H1 (cell line): ENCODE data around the gene KCNA4. TPM values are rescaled to one million over a fixed set of nuclear protein-coding genes. Genes with fewer than 3 reads are reported as not detected.
A peak's percentile ranks its signal among the peaks of the same experiment; 100 is the strongest.

Source experiments
- CTCF ChIA-PET: fragments of 300-600 bp; sonication (Branson Sonifier 250); formaldehyde crosslinking; loops from one replicate; lab custom pipeline; 2021; ENCODE audit not compliant: partially characterized antibody; lab: Charles Lee
- POLR2A ChIA-PET: fragments of 300-600 bp; sonication (Branson Sonifier 250); formaldehyde crosslinking; loops from one replicate; lab custom pipeline; 2021; ENCODE audit warnings: inconsistent platforms; ENCODE audit not compliant: partially characterized antibody; lab: Charles Lee
- DNase-seq, 2 experiments: peaks; one replicate each; pipeline versions ENCODE4 v3.0.0 to v3.0.0-alpha.2; 2010 to 2022; ENCODE audit warnings: low spot score in 2 of 2, low read depth in 1 of 2, mixed read lengths in 1 of 2
- FAIRE-seq: peaks from 2 replicates; lab custom pipeline; 2011; peaks lifted over from hg19 to GRCh38; lab: Jason Lieb, UNC
- H2AFZ ChIP-seq: 2 replicates; pipeline ENCODE4 v1.8.1; 2012; ENCODE audit warnings: low read length, inconsistent platforms
- H2AK5ac ChIP-seq: 2 replicates; pipeline ENCODE4 v1.6.1; 2013; ENCODE audit warnings: low read depth, low read length
- H2BK120ac ChIP-seq: replicated peaks from 2 replicates; pipeline ENCODE3; 2013; ENCODE audit warnings: low read depth, low read length, inconsistent platforms
- H2BK12ac ChIP-seq: 2 replicates; pipeline ENCODE4 v1.6.1; 2013; ENCODE audit warnings: low read depth, low read length
- H2BK15ac ChIP-seq: 2 replicates; pipeline ENCODE4 v1.6.1; 2013; ENCODE audit warnings: low read length
- H2BK20ac ChIP-seq: 2 replicates; pipeline ENCODE4 v1.6.1; 2013; ENCODE audit warnings: low read length
- H2BK5ac ChIP-seq: 2 replicates; pipeline ENCODE4 v1.6.1; 2013; ENCODE audit warnings: low read depth, low read length
- H3K14ac ChIP-seq: 2 replicates; pipeline ENCODE4 v1.6.1; 2013; ENCODE audit warnings: inconsistent platforms; ENCODE audit not compliant: insufficient read length
- H3K18ac ChIP-seq: 2 replicates; pipeline ENCODE4 v1.6.1; 2013; ENCODE audit warnings: low read length; ENCODE audit errors: extremely low read depth
- H3K23ac ChIP-seq: 2 replicates; pipeline ENCODE4 v1.6.1; 2013; ENCODE audit warnings: inconsistent platforms; ENCODE audit not compliant: insufficient read length
- H3K23me2 ChIP-seq: 2 replicates; pipeline ENCODE4 v1.6.1; 2013; ENCODE audit warnings: low read depth, low read length
- H3K27ac ChIP-seq: 2 replicates; pipeline ENCODE4 v1.6.1; 2011; ENCODE audit warnings: low read depth, low read length, inconsistent platforms
- H3K27me3 ChIP-seq, 4 experiments: replicated peaks in 1 of 4; 1 replicate in 1 of 4; 2 replicates in 3 of 4; pipeline versions ENCODE4 v1.6.1 to v1.8.1; 2011 to 2013; ENCODE audit warnings: low read length in 3 of 4, mild to moderate bottlenecking in 3 of 4, inconsistent platforms in 2 of 4, mixed read lengths in 2 of 4, moderate library complexity in 1 of 4; ENCODE audit not compliant: control insufficient read depth in 3 of 4, insufficient read depth in 3 of 4; ENCODE audit errors: extremely low read depth in 1 of 4
- H3K36me3 ChIP-seq, 4 experiments: 2 replicates each; pipeline versions ENCODE4 v1.6.1 to v1.8.1; 2011 to 2013; ENCODE audit warnings: mild to moderate bottlenecking in 4 of 4, low read length in 3 of 4, moderate library complexity in 2 of 4, control low read depth in 1 of 4, inconsistent platforms in 1 of 4; ENCODE audit not compliant: insufficient read depth in 4 of 4, control insufficient read depth in 2 of 4
- H3K4ac ChIP-seq: replicated peaks from 2 replicates; pipeline ENCODE3; 2013; ENCODE audit warnings: low read length, low read depth, mixed read lengths, inconsistent platforms; ENCODE audit not compliant: insufficient read length
- H3K4me1 ChIP-seq, 4 experiments: replicated peaks in 1 of 4; 1 replicate in 1 of 4; 2 replicates in 3 of 4; pipeline versions ENCODE4 v1.6.1 to v1.8.1; 2011 to 2013; ENCODE audit warnings: low read length in 3 of 4, inconsistent platforms in 2 of 4, mixed read lengths in 1 of 4; ENCODE audit not compliant: insufficient read depth in 4 of 4, control insufficient read depth in 3 of 4
- H3K4me2 ChIP-seq, 2 experiments: 2 replicates each; pipeline versions ENCODE4 v1.6.1 to v1.8.1; 2011 to 2013; ENCODE audit warnings: low read depth in 2 of 2, low read length in 2 of 2, control low read depth in 1 of 2, inconsistent platforms in 1 of 2, mild to moderate bottlenecking in 1 of 2; ENCODE audit not compliant: insufficient read depth in 1 of 2
- H3K4me3 ChIP-seq, 4 experiments: fragments of 200-600, 300-600 bp in 1 of 4; sonication (generic), shearing (Covaris generic), sonication (Bioruptor Twin) in 1 of 4; 2 replicates each; pipeline versions ENCODE4 v1.5.1 to v1.8.1; 2011 to 2016; ENCODE audit warnings: low read length in 4 of 4, low read depth in 3 of 4, control low read depth in 2 of 4, inconsistent platforms in 2 of 4, mild to moderate bottlenecking in 2 of 4, mixed read lengths in 1 of 4, moderate library complexity in 1 of 4; ENCODE audit not compliant: insufficient read depth in 2 of 4; ENCODE audit errors: extremely low read depth in 1 of 4
- H3K56ac ChIP-seq: replicated peaks from 2 replicates; pipeline ENCODE3; 2013; ENCODE audit warnings: low read depth, mild to moderate bottlenecking, mixed read lengths, low read length, inconsistent platforms; ENCODE audit not compliant: insufficient read length
- H3K79me1 ChIP-seq: 2 replicates; pipeline ENCODE4 v1.6.1; 2013; ENCODE audit warnings: low read depth, low read length, control low read depth
- H3K79me2 ChIP-seq, 2 experiments: 2 replicates each; pipeline versions ENCODE4 v1.6.1 to v1.8.1; 2012 to 2013; ENCODE audit warnings: low read length in 2 of 2, mild to moderate bottlenecking in 2 of 2, inconsistent platforms in 1 of 2; ENCODE audit not compliant: insufficient read depth in 2 of 2, control insufficient read depth in 1 of 2
- H3K9ac ChIP-seq, 4 experiments: replicated peaks in 1 of 4; 1 replicate in 1 of 4; 2 replicates in 3 of 4; pipeline versions ENCODE4 v1.6.1 to v1.8.1; 2011 to 2013; ENCODE audit warnings: low read depth in 3 of 4, low read length in 3 of 4, control low read depth in 2 of 4, mild to moderate bottlenecking in 2 of 4, moderate library complexity in 2 of 4, inconsistent platforms in 1 of 4; ENCODE audit errors: extremely low read depth in 1 of 4
- H3K9me3 ChIP-seq, 2 experiments: 2 replicates each; pipeline versions ENCODE4 v1.6.1 to v1.8.1; 2012 to 2013; ENCODE audit warnings: mild to moderate bottlenecking in 2 of 2, moderate library complexity in 2 of 2, control low read depth in 1 of 2, inconsistent platforms in 1 of 2, low read depth in 1 of 2, low read length in 1 of 2, mixed read lengths in 1 of 2; ENCODE audit not compliant: insufficient read depth in 2 of 2
- H4K20me1 ChIP-seq, 2 experiments: replicated peaks in 1 of 2; 2 replicates each; pipeline versions ENCODE3 to v1.8.1; 2011 to 2013; ENCODE audit warnings: inconsistent platforms in 2 of 2, low read length in 2 of 2, mild to moderate bottlenecking in 1 of 2; ENCODE audit not compliant: insufficient read depth in 2 of 2, control insufficient read depth in 1 of 2
- H4K5ac ChIP-seq: 2 replicates; pipeline ENCODE4 v1.6.1; 2013; ENCODE audit warnings: low read length, low read depth, mixed read lengths, inconsistent platforms; ENCODE audit not compliant: insufficient read length
- H4K8ac ChIP-seq: 2 replicates; pipeline ENCODE4 v1.8.0; 2013; ENCODE audit warnings: mild to moderate bottlenecking, moderate library complexity, low read length, inconsistent platforms; ENCODE audit not compliant: insufficient read depth; ENCODE audit errors: extremely low read depth
- H4K91ac ChIP-seq: replicated peaks from 2 replicates; pipeline ENCODE3; 2013; ENCODE audit warnings: low read length, mixed read lengths, inconsistent platforms; ENCODE audit not compliant: insufficient read length
- HDAC6 ChIP-seq: IDR thresholded peaks from one replicate; pipeline ENCODE4 v1.7.1; 2012; ENCODE audit warnings: low read depth, mild to moderate bottlenecking, inconsistent platforms, low read length, moderate library complexity
- SUZ12 ChIP-seq: fragments of 200-600 bp; sonication (generic); IDR thresholded peaks from 2 replicates; pipeline ENCODE4 v1.6.1; 2012; ENCODE audit warnings: mild to moderate bottlenecking, inconsistent platforms, low read length, moderate library complexity, mixed read lengths
- WGBS, 2 experiments: shearing (Covaris generic) in 1 of 2; methylation state at CpG; one replicate each; pipeline versions ENCODE4 v1.1.6 to v1.1.7; 2013 to 2015; ENCODE audit warnings: low lambda C conversion rate in 2 of 2, mixed read lengths in 2 of 2, inconsistent platforms in 1 of 2, low coverage in 1 of 2, missing lambda C conversion rate in 1 of 2; ENCODE audit not compliant: insufficient replicate concordance in 2 of 2, insufficient coverage in 1 of 2, insufficient read length in 1 of 2; ENCODE audit errors: extremely low coverage in 1 of 2, missing lambda C conversion rate in 1 of 2; 5-methylcytosine and 5-hydroxymethylcytosine counted together
- polyA plus RNA-seq, 7 experiments: library from polyadenylated mRNA; depleted of rRNA in 3 of 7; stranded (reverse) in 5 of 7; unstranded in 2 of 7; fragments of >200 nt in 5 of 7; fragments of 200-250 nt in 2 of 7; gene quantifications; 1 replicate in 5 of 7; 2 replicates in 1 of 7; 4 replicates in 1 of 7; pipeline versions ENCODE4 v1.2.1 to v1.2.3, GENCODE V29; 2011 to 2013; ENCODE audit warnings: missing spikeins in 2 of 7, mixed read lengths in 2 of 7
- total RNA-seq: library from RNA; stranded (reverse); fragmentation: NEBNext Ultra II Directional; extraction: Animal tissue kit (Norgen Biotek cat#: 25700); gene quantifications from 2 replicates; pipeline ENCODE4 v1.2.1, GENCODE V29; 2021

The KCNA4 gene
- total and polyA plus RNA-seq, 2 of the 8 experiments (the other 6 are each of a cell fraction or from before 2014, with no cell fraction given), result not detected

- no peak overlapping the region for H2BK20ac ChIP-seq
- H2BK15ac ChIP-seq, result no peak overlapping the region
- FAIRE-seq, result no peak
- H3K18ac ChIP-seq, result no peak overlapping the region
- no peak overlapping the region for H4K5ac ChIP-seq
- no peaks in the 10 kb centered on the region; a peak in 1 of 8 replicates for H3K36me3 ChIP-seq
- H4K8ac ChIP-seq, result peak overlapping the region; percentile 63; the same call in 1 of the 2 replicates
- no peak overlapping the region for H3K14ac ChIP-seq
- H2AK5ac ChIP-seq, result no peak overlapping the region
- H3K4me3 ChIP-seq, result peak overlapping the region; percentile 25 to 69 (median 34); a peak in 5 of 8 replicates
- H3K27ac ChIP-seq, result no peak overlapping the region
- H2AFZ ChIP-seq, result no peak overlapping the region
- DNase-seq, result peak in 1 of 2 experiments; percentile 47
- no peaks in the 10 kb centered on the region; the same call in 1 of the 2 replicates for H3K23me2 ChIP-seq
- no peak overlapping the region for H3K9ac ChIP-seq
- H4K91ac ChIP-seq, result no peak overlapping the region
- H3K79me2 ChIP-seq, result no peaks in the 10 kb centered on the region
- H2BK120ac ChIP-seq, result no peak overlapping the region
- WGBS, 2 experiments, result 17% methylated on average over 27 of the region's 32 CpGs; no CpG with 5 or more reads in 1 of the 2 experiments
- H3K79me1 ChIP-seq, result no peaks in the 10 kb centered on the region
- H3K9me3 ChIP-seq, result no peaks in the 10 kb centered on the region
- no peak overlapping the region for H2BK12ac ChIP-seq
- no peak overlapping the region for H3K23ac ChIP-seq
- CTCF ChIA-PET, result no interaction called here
- POLR2A ChIA-PET, result no interaction called here
- no peak overlapping the region for H2BK5ac ChIP-seq
- H3K4me2 ChIP-seq, result peak overlapping the region; percentile 65 to 93
- H3K27me3 ChIP-seq, result peaks cover 61 to 85% (median 69%) of the 10 kb centered on the region in 4 experiments
- peaks cover 2 to 8% of the 10 kb centered on the region in 2 experiments for H4K20me1 ChIP-seq
- peaks cover 1 to 8% (median 5%) of the 10 kb centered on the region in 4 experiments; a peak in 5 of 7 replicates for H3K4me1 ChIP-seq
- no peak overlapping the region for H3K56ac ChIP-seq
- no peak overlapping the region for H3K4ac ChIP-seq
- TF ChIP-seq SUZ12 (peak; percentile 77), HDAC6 (no peak)
These were observed 961 bp downstream of the KCNA4 start for GRCh38 chr11:30015725-30016412.
